ENCODE measurements around the gene TTYH2.

TTYH2 gene

DNA sequence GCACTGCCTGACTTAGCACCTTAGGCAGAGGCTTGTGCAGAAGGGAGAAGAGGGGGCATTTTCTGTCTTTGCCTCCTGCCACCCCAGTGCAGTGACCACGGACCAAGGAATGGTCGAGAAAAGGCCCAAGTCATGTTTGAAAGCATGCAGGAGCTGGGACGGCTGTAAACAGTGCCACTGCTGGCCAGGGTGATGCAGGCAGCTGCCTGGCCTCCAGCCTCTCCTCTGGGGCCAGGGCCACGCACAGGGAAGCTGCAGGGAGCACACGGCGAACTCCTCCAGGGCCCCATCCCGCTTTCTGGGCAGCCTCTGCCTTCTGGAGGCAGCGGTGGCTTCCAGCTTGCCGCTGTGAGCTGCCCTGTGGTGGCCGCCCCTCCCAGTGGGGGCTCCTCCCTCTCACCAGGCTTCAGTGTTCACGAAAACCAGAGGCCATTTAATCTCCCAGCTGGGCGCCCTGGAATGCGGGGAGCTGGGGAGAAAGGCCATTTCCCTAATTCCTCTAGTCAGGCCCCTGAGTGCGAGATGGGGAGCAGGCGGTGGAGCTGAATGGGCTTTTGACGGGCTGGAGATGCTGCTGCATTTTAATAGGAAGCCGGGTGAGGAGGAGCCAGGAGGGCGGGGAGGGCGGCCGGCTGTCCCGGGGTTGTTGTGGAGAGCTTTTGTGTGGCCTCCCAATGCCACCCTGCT is 31.9 kb downstream of the TTYH2 start:
- DNase-seq = no peak

DNA sequence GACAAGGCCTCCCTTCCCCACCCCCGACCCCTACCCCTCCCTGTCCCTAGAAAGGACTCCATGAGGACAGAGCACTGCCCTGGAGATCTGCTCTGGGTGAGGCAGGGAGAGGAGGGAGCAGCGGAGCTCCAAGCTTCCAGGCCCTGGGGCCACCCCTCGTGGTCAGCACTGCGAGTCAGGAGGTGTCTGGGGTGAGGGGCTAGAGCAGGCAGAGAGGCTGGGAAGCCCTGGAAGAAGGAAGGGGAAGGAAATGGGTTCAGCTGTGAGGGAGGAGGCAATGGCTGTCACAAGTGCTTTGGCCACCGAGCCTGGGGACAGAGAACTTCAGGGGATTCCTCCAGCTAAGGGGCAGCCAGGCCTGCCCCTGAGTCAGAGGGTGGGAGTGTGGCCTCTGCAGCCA is 32.5 kb downstream of the TTYH2 start:
- Histone ChIP-seq H3K4me1 (peaks cover 0 to 8% (median 0%) of the 10 kb centered on the region in 4 donors), H3K27me3 (no peaks in the 10 kb centered on the region), H3K9me3 (no peaks in the 10 kb centered on the region), H3K36me3 (peaks cover 0 to 34% (median 0%) of the 10 kb centered on the region in 3 donors), H3K4me3 (no peak overlapping the region), H3K27ac (no peak overlapping the region)
- TF ChIP-seq, protein P1, sequence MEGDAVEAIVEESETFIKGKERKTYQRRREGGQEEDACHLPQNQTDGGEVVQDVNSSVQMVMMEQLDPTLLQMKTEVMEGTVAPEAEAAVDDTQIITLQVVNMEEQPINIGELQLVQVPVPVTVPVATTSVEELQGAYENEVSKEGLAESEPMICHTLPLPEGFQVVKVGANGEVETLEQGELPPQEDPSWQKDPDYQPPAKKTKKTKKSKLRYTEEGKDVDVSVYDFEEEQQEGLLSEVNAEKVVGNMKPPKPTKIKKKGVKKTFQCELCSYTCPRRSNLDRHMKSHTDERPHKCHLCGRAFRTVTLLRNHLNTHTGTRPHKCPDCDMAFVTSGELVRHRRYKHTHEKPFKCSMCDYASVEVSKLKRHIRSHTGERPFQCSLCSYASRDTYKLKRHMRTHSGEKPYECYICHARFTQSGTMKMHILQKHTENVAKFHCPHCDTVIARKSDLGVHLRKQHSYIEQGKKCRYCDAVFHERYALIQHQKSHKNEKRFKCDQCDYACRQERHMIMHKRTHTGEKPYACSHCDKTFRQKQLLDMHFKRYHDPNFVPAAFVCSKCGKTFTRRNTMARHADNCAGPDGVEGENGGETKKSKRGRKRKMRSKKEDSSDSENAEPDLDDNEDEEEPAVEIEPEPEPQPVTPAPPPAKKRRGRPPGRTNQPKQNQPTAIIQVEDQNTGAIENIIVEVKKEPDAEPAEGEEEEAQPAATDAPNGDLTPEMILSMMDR (IDR thresholded peaks at IDR 0.05) = no peak
- DNase-seq = no peak
- intact Hi-C loops (cut with DNase I; ENCODE audit: low total_unique reads) = no loop called here

More for the DNA sequence above, 31.9 kb downstream of the TTYH2 start:
- Histone ChIP-seq H3K4me3 (no peak overlapping the region), H3K9me3 (no peaks in the 10 kb centered on the region), H3K4me1 (peaks cover 0 to 12% (median 0%) of the 10 kb centered on the region in 4 donors), H3K36me3 (peaks cover 0 to 34% (median 0%) of the 10 kb centered on the region in 3 donors), H3K27ac (no peak overlapping the region), H3K27me3 (no peaks in the 10 kb centered on the region)
- intact Hi-C loops (cut with DNase I; ENCODE audit: low total_unique reads) = no loop called here
- TF ChIP-seq, protein P1 (IDR thresholded peaks at IDR 0.05) = no peak

DNA sequence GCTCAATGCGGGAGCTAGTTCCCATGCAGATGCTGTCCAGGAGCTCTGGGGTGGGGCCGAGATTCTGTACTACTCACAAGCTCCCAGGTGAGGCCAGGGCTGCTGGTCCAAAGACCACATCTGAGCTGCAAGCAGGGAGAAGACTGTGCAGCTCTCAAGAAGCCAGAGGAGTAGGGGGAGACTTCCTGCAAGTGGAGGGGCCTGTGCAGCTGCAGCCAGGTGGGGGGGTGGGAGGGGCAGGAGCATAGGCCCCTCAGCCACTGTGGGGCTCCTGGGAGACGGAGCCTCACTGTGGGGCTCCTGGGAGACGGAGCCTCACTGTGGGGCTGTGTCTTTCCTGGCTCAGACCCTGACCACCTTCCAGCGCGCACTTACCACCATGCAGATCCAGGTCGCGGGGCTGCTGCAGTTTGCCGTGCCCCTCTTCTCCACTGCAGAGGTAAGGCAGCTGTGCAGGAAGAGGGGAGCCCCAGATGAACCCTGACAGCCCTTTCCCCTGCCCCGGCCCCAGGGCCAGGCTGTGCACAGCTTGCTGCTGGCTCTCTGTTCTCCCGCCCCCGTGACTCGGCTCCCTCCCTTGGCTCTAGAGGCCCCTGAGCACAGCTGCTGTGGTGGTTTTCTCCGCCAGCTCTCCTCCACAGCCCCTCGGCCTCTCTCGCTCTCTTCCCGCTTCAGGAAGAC is 36.4 kb downstream of the TTYH2 start:
- Histone ChIP-seq H3K36me3 (peaks cover 0 to 46% (median 0%) of the 10 kb centered on the region in 3 donors), H3K4me1 (no peaks in the 10 kb centered on the region), H3K27me3 (no peaks in the 10 kb centered on the region), H3K27ac (no peak overlapping the region), H3K4me3 (no peak overlapping the region), H3K9me3 (no peaks in the 10 kb centered on the region)
- TF ChIP-seq, protein P1 (IDR thresholded peaks at IDR 0.05) = no peak
- DNase-seq = no peak
- intact Hi-C loops (cut with DNase I; ENCODE audit: low total_unique reads) = no loop called here

DNA sequence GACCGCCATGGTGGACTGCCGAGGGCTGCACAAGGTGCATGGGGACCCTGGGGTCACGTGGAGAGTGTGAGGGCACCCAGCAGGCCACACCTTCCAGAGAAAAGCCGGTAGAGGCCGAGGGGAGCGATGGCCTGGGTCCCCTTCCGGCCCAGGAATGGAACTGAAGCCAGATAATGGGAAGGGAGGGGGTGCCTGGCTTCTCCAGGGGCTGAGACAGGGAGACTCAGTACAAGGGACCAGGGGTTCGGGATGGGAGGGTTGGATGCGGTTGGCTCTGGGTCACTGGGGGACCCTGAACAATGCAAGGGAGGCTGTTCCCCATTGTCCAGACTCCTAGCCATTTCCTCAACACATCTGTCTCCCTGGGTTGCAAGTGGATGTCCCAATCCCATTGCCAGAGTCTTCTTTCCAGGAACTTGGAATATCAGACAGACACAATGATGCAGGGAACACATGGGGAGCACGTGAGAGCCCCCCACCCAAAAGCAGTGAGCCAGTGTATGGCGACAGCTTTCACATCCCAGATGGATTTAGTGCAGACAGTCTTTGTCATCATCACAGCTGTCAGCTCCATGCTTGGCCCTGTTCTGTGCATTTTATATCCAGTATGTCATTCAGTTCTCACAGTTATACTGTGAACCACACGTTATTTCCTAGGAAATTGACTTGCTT is 37.1 kb downstream of the TTYH2 start:
- Histone ChIP-seq H3K27me3 (no peaks in the 10 kb centered on the region), H3K36me3 (peaks cover 0 to 44% (median 0%) of the 10 kb centered on the region in 3 donors), H3K27ac (no peak overlapping the region), H3K9me3 (no peaks in the 10 kb centered on the region), H3K4me3 (no peak overlapping the region), H3K4me1 (no peaks in the 10 kb centered on the region)
- no peak for DNase-seq
- intact Hi-C loops (cut with DNase I; ENCODE audit: low total_unique reads) = no loop called here
- TF ChIP-seq, protein P1 (IDR thresholded peaks at IDR 0.05) = no peak

DNA sequence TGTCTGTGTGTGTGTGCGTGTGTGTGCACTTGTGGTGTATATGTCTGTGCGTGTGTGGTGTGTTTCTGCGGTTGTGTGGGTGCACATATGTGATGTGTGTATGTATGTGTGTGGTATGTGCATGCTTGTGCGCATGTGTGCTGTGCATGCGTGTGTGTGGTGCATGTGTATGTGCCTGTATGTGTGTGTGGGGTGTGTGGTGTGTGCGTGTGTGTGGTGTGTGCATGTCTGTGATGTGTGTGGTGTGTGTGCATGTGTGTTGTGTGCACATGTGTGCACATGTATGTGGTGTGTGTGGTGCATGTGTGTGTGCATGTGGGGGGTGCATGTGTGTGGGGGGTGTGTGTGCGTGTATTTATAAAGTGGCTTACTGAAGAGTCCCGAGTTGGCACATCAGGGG is 37.7 kb downstream of the TTYH2 start:
- H3K36me3 ChIP-seq = peaks cover 0 to 50% (median 0%) of the 10 kb centered on the region in 3 donors
- no peak overlapping the region for H3K4me3 ChIP-seq
- intact Hi-C loops (cut with DNase I; ENCODE audit: low total_unique reads) = no loop called here
- no peaks in the 10 kb centered on the region for H3K4me1 ChIP-seq
- no peaks in the 10 kb centered on the region for H3K27me3 ChIP-seq
- TF ChIP-seq, protein P1 (IDR thresholded peaks at IDR 0.05) = no peak
- no peak overlapping the region for H3K27ac ChIP-seq
- DNase-seq = no peak
- no peaks in the 10 kb centered on the region for H3K9me3 ChIP-seq
